HCT116 (cell line): Measurements from ENCODE around the gene PCNT. TPM values are rescaled to one million over a fixed set of nuclear protein-coding genes. Genes with fewer than 3 reads are reported as not detected.

ENCODE experiments used
- ATAC-seq: fragments of 200-7000 bp; cut with Tn5 transposase; 2 replicates; pipeline ENCODE4 v1.9.1; 2020; ENCODE audit warnings: mild to moderate bottlenecking, moderate library complexity
- BruUV-seq: library from RNA; stranded (reverse); fragments of 400-500 nt; replicated peaks from 2 replicates; lab custom pipeline; 2021; lab: Mats Ljungman, UMichigan
- CTCF ChIA-PET: fragments of 300-600 bp; sonication (Branson Sonifier 250); formaldehyde crosslinking; loops from one replicate; lab custom pipeline; 2021; ENCODE audit warnings: antibody characterized with exemption; lab: Charles Lee
- POLR2A ChIA-PET: fragments of 300-600, 350-600 bp; sonication (Branson Sonifier 250); formaldehyde crosslinking; loops from one replicate; lab custom pipeline; 2021; ENCODE audit warnings: antibody characterized with exemption; lab: Charles Lee
- RAD21 ChIA-PET, 2 experiments: fragments of 300-600 bp; sonication (Branson Sonifier 250); formaldehyde crosslinking; loops; one replicate each; lab custom pipeline; 2023; ENCODE audit warnings: low total read pairs in 2 of 2; ENCODE audit not compliant: uncharacterized antibody in 2 of 2, unreplicated experiment in 2 of 2, low non-redundant PET in 1 of 2; lab: Charles Lee
- DNase-seq: peaks from one replicate; pipeline ENCODE4 v3.0.0-alpha.2; 2010; ENCODE audit warnings: low read depth, low spot score
- H2AFZ ChIP-seq: fragments of 200-600 bp; shearing (Covaris generic), sonication (generic); 2 replicates; pipeline ENCODE4 v1.6.1; 2017; ENCODE audit warnings: low read depth, mixed run types, mixed read lengths, antibody characterized with exemption, low read length; ENCODE audit not compliant: poor library complexity, severe bottlenecking
- H3K27ac ChIP-seq: 2 replicates; pipeline ENCODE4 v1.5.1; 2012; ENCODE audit warnings: low read depth, low read length
- H3K27me3 ChIP-seq: fragments of 200-600 bp; sonication (generic); 2 replicates; pipeline ENCODE4 v1.6.1; 2016; ENCODE audit warnings: mixed run types, low read length, mixed read lengths; ENCODE audit not compliant: insufficient read depth
- H3K36me3 ChIP-seq, 2 experiments: fragments of 200-500 bp in 1 of 2; fragments of 200-600 bp in 1 of 2; sonication (Bioruptor generic) in 1 of 2; sonication (generic) in 1 of 2; 2 replicates each; pipeline versions ENCODE4 v1.5.1 to v1.6.1; 2014 to 2016; ENCODE audit warnings: low read length in 2 of 2, inconsistent platforms in 1 of 2, mixed read lengths in 1 of 2, mixed run types in 1 of 2; ENCODE audit not compliant: insufficient read depth in 2 of 2, control insufficient read depth in 1 of 2
- H3K4me1 ChIP-seq, 2 experiments: fragments of 200-600 bp in 1 of 2; sonication (generic) in 1 of 2; 2 replicates each; pipeline versions ENCODE4 v1.5.1 to v1.6.1; 2012 to 2017; ENCODE audit warnings: low read length in 2 of 2, inconsistent platforms in 1 of 2, mild to moderate bottlenecking in 1 of 2, mixed read lengths in 1 of 2, mixed run types in 1 of 2, moderate library complexity in 1 of 2; ENCODE audit not compliant: insufficient read depth in 2 of 2, control insufficient read depth in 1 of 2
- H3K4me2 ChIP-seq: fragments of 200-600 bp; sonication (generic); 2 replicates; pipeline ENCODE4 v1.6.1; 2017; ENCODE audit warnings: mixed run types, low read length, mixed read lengths
- H3K4me3 ChIP-seq, 2 experiments: fragments of 200-600 bp in 1 of 2; sonication (generic) in 1 of 2; replicated peaks in 1 of 2; 2 replicates each; pipeline ENCODE4 v1.5.1; 2011 to 2016; ENCODE audit warnings: low read length in 2 of 2, control low read depth in 1 of 2, low read depth in 1 of 2, mild to moderate bottlenecking in 1 of 2, mixed read lengths in 1 of 2, mixed run types in 1 of 2
- H3K79me2 ChIP-seq: fragments of 200-600 bp; sonication (generic); 2 replicates; pipeline ENCODE4 v1.6.1; 2017; ENCODE audit warnings: mild to moderate bottlenecking, mixed run types, low read length, moderate library complexity, mixed read lengths; ENCODE audit not compliant: insufficient read depth
- H3K9ac ChIP-seq: fragments of 200-600 bp; sonication (generic); 2 replicates; pipeline ENCODE4 v1.6.1; 2016; ENCODE audit warnings: low read length, mixed read lengths
- H3K9me2 ChIP-seq: fragments of 200-600 bp; sonication (generic), shearing (Covaris generic); 2 replicates; pipeline ENCODE4 v1.6.1; 2017; ENCODE audit warnings: mixed run types, mild to moderate bottlenecking, moderate library complexity; ENCODE audit not compliant: insufficient read depth
- H3K9me3 ChIP-seq, 2 experiments: fragments of 200-500 bp in 1 of 2; fragments of 200-600 bp in 1 of 2; sonication (Bioruptor generic) in 1 of 2; sonication (generic) in 1 of 2; 2 replicates each; pipeline ENCODE4 v1.6.1; 2014 to 2017; ENCODE audit warnings: low read length in 2 of 2, mixed read lengths in 2 of 2, inconsistent platforms in 1 of 2, low read depth in 1 of 2, mild to moderate bottlenecking in 1 of 2, mixed run types in 1 of 2, moderate library complexity in 1 of 2; ENCODE audit not compliant: control insufficient read depth in 1 of 2, insufficient read depth in 1 of 2
- H4K20me1 ChIP-seq: fragments of 200-600 bp; sonication (generic), shearing (Covaris generic); 2 replicates; pipeline ENCODE4 v1.6.1; 2017; ENCODE audit warnings: mixed run types, mild to moderate bottlenecking, moderate library complexity; ENCODE audit not compliant: insufficient read depth
- CBX3 ChIP-seq: IDR thresholded peaks from 2 replicates; pipeline ENCODE4 v1.6.1; 2012; ENCODE audit warnings: low read depth
- EZH2phosphoT487 ChIP-seq: fragments of 200-600 bp; IDR thresholded peaks from 2 replicates; pipeline ENCODE4 v1.6.1; 2018; ENCODE audit warnings: antibody characterized with exemption, borderline replicate concordance
- FOSL1 ChIP-seq: IDR thresholded peaks from 2 replicates; pipeline ENCODE4 v1.6.1; 2012; ENCODE audit warnings: low read depth
- POLR2A ChIP-seq: IDR thresholded peaks from 2 replicates; pipeline ENCODE4 v1.7.0; 2011; ENCODE audit warnings: borderline replicate concordance; ENCODE audit not compliant: insufficient read depth, insufficient read length; ENCODE audit errors: extremely low read depth
- YY1 ChIP-seq: IDR thresholded peaks from 2 replicates; pipeline ENCODE4 v1.6.1; 2011; ENCODE audit warnings: low read length, low read depth, moderate library complexity, mild to moderate bottlenecking; ENCODE audit not compliant: insufficient replicate concordance; ENCODE audit errors: extremely low read depth
- ZFX ChIP-seq: fragments of 450-650 bp; IDR thresholded peaks from 2 replicates; pipeline ENCODE4 v1.6.1; 2017
- intact Hi-C: fragments of 100-400 bp; cut with micrococcal nuclease; formaldehyde crosslinking; loops from 2 replicates; pipeline ENCODE4 v1.10.0; 2022
- total RNA-seq: library from RNA; stranded (reverse); gene quantifications from one replicate; pipeline ENCODE4 v1.2.1, GENCODE V29; 2021; ENCODE audit not compliant: unreplicated experiment

PCNT gene
- total RNA-seq, 1 experiment from 2014 or later, result 43.6 TPM

DNA sequence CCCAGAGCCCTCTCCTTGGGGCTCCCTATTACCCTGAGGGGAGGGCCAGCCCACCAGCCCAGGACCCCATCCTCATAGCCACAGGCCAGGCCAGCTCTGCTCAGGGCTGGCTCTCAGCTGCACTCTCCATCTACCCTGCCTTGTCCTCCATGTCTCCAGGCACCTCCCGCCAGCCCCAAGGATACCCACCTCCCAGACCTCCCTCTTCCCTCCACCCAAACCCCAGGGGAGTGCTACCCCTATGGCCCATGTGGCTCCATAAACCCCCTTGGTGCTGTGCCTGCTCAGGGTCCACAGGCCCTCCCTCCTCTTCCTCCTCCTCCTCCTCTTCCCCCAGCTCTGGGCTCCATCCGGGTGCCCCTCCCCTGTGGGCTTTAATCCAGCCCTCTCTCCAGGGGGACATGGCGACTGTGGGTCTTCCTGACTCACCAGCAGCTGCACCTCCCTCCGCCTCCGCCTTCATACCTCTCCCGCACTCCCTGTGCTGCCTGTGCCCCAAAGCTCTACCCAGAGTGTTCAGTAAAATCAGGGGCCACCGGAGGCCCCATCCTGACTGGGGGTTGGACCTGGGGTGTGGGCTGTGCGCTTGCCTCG, 28.7 kb upstream of the PCNT start:
- no peaks in the 10 kb centered on the region for H3K4me1 ChIP-seq
- peaks cover 2 to 10% of the 10 kb centered on the region in 2 experiments; a peak in 2 of 4 replicates for H3K36me3 ChIP-seq
- H3K9me3 ChIP-seq, result no peaks in the 10 kb centered on the region
- ChIA-PET CTCF (no interaction called here), POLR2A (no interaction called here), RAD21 (no interaction called here)
- H3K27ac ChIP-seq, result no peak overlapping the region
- intact Hi-C loops, result no loop called here
- no TSS peak for BruUV-seq
- no peak overlapping the region for H2AFZ ChIP-seq
- no peak overlapping the region for H3K4me3 ChIP-seq
- H4K20me1 ChIP-seq, result no peaks in the 10 kb centered on the region
- no peak overlapping the region for H3K9ac ChIP-seq
- H3K4me2 ChIP-seq, result no peak overlapping the region
- DNase-seq (no peak), ATAC-seq (no peak)
- no peaks in the 10 kb centered on the region for H3K79me2 ChIP-seq
- H3K27me3 ChIP-seq, result no peaks in the 10 kb centered on the region
- no peaks in the 10 kb centered on the region for H3K9me2 ChIP-seq
- no peak for TF ChIP-seq EZH2phosphoT487
- no peak for TF ChIP-seq CBX3
- no peak for TF ChIP-seq ZFX
- TF ChIP-seq, all 23 proteins: peak for 0

DNA sequence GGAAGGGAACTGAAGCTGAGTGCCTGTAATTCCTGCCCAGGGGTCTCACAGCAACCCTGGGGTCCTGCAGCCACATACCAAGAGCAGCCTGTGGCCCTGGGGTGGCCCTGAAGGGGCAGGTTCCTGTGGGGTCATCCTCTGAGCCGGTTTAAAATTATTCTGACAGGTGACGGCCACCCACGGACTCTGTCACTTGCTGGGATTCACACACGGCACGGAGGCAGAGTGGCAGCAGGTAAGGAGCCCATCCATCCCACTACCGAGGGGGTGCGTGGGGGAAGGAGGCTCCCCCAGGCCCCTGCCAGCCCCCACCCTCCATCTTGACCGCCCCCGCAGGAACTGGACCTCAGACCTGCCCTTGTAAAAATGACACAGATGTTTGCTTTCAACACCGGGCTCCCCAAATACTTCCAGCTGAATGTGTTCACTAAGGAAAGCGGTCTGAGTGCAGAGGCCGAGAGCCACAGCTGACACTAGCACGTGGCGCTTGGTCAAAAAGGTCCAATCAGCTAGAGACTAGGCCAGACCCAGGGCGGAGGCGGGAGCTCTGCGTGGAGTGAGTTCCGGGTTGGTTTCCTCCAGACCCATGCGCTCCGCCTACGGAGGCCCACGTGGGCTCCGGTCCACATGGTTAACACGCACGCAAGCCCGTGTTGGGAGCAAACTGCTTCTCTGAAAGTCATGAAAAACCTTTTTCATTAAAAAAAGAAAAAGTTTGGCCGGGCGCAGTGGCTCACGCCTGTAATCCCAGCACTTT, 27.8 kb upstream of the PCNT start:
- ATAC-seq (no peak), DNase-seq (no peak)
- Histone ChIP-seq H3K27me3 (no peaks in the 10 kb centered on the region), H3K4me2 (no peak overlapping the region), H3K4me3 (no peak overlapping the region), H2AFZ (no peak overlapping the region), H3K9me3 (no peaks in the 10 kb centered on the region), H3K9me2 (no peaks in the 10 kb centered on the region), H3K9ac (no peak overlapping the region), H3K4me1 (no peaks in the 10 kb centered on the region), H3K27ac (no peak overlapping the region), H3K79me2 (no peaks in the 10 kb centered on the region), H4K20me1 (no peaks in the 10 kb centered on the region), H3K36me3 (peaks cover 2 to 10% of the 10 kb centered on the region in 2 experiments; a peak in 2 of 4 replicates)
- POLR2A ChIA-PET, result no interaction called here
- intact Hi-C loops, result no loop called here
- CTCF ChIA-PET, result no interaction called here
- TF ChIP-seq POLR2A, result no peak
- TF ChIP-seq YY1, result no peak
- no peak for TF ChIP-seq FOSL1
- RAD21 ChIA-PET, result no interaction called here
- no TSS peak for BruUV-seq
